ENCODE data around the gene COL18A1. TPM values are rescaled to one million over a fixed set of nuclear protein-coding genes. Genes with fewer than 3 reads are reported as not detected.

The COL18A1 gene
- total and polyA plus RNA-seq, 2 of the 8 experiments (the other 6 are each of a cell fraction or from before 2014, with no cell fraction given), result 145 to 201 TPM

DNA sequence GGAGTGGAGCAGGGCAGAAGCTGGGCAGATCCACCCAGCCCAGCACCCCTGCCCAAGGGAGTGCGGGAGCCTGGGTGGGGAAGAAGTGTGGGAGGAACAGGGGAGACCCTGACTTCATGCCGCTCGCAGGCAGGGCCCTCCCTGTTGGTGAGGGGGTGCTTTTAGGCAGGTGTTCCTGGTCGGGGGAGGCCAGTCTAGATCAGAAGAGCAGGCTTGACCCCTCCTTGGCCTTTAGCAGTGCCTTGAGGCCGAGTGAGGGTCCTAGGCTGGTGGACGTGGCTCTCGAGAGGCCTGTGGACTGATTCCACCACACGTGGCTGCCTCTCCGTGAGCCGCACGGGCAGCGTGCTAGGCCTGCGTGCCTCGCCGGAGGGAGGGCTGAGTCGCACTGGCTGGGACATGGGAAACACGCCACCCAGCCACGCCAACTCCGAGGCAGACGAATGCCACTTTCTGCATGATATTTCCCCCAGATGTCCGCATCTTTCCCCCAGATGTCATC, 19.4 kb upstream of the COL18A1 start (continued):
- TF ChIP-seq TAF1 (IDR thresholded peaks at IDR 0.05; ENCODE audit: low read depth, low read length) (no peak), JUND (IDR thresholded peaks at IDR 0.05; ENCODE audit: low read length) (no peak)

Measured in H1 (cell line).